Stimulated activated CD4-positive, alpha-beta T cell treated with anti-CD3 and anti-CD28 coated beads, Interleukin-2, amount 100 ng/mL, for 48 hours (primary cell): ENCODE results near the gene KIR3DL2.
"Not testable (repeated sequence)": the region's sequence is repeated elsewhere in the genome, so short reads cannot be mapped to it uniquely, and the experiment has no call there.

Experiments used
- DNase-seq, 2 donors: peaks; one replicate each; pipeline ENCODE4 v3.0.0-alpha.2; 2020

KIR3DL2 gene

DNA sequence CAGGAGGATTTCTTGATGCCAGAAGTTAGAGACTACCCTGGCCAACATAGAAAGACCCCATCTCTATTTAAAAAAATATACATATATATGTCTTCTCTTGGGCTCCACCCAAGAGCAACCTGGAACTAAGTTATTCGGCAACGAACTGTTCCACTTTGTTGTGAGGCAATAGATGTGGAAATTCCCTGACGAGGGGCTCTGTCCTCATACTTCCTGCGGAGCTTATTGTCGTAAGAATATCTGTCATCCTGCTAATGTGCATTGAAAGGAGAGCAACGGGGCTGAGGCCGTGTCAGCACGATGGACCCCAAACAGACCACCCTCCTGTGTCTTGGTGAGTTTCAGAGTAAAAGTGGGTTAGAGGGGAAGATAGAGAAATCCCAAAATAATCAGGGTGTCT is 23.7 kb downstream of the KIR3DL2 start, which contains the start of gene FCAR:
Gene FCAR (plus strand): TSS at position 246 of the 400 bp plus-strand sequence. CDS start 55 bp downstream, at position 301.
- DNase-seq: no peak

DNA sequence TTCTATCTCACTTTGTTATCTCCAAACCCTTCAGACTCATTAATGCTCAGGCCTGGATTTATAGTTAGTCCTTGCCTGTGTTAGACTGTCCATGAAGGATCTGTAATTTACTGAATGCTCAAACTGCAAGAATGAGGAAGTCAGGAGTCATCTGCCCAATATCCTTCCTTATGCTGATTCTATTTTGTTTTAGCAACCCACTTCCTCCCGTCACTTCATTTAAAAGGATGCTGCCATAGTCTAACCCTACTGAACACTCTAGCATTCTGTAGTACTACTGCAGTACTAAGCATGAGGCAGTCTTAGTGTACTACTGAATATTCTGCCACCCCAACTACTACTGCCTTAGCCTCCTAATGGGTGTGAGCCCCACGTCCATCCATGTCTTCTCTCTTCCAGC is 25.3 kb downstream of the KIR3DL2 start:
- no peak for DNase-seq

DNA sequence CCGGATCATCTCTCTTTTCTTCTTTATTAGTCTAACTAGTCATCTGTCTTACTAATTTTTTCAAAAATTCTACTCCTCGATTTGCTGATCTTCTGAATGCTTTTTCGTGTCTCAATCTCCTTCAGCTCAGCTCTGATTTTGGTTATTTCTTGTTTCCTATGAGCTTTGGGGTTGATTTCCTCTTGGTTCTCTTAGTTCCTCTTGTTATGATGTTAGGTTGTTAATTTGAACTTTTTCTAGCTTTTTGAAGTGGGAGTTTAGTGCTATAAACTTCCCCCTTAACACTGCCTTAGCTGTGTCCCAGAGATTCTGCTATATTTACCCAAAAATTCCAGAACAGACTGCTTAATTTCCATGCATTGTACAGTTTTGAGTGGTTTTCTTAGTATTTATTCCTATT is 27.2 kb downstream of the KIR3DL2 start:
- DNase-seq: no peak

DNA sequence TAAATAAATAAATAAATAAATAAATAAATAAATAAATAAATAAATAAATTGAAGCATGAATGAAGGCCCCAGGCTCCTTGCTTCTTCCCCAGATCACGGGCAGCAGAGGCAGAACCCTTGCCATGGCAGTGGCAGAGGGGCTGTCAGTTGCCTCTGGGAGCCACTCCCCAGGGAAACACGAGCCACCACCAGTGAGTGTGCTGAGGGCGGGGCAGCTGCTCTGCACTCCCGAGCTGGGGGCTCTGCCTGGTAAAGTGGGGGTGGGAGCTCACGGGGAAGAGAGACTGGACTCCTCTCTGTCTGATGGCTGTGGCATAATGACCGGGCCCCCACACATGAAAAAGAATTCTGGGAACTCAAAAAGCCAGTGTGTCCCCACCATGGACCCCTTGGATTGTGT is 31.6 kb downstream of the KIR3DL2 start:
- DNase-seq: no peak

DNA sequence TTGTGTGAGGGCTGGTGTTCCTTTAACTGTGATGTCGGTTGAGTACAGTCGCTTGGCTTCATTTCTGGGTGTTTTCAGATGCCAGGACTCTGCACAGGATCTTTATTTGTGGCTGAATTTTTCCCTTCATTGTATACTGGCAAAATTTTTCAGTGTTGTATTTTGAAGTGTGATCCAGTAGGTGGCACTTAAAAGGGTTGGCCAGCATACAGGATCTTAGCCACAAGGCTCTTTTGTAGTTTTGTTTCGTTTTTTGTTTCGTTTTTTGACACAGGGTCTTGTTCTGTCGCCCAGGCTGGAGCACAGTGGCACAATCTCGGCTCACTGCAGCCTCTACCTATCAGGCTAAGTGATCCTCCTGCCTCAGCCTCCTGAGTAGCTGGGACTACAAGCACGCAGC is 32.5 kb downstream of the KIR3DL2 start:
- DNase-seq: no peak

DNA sequence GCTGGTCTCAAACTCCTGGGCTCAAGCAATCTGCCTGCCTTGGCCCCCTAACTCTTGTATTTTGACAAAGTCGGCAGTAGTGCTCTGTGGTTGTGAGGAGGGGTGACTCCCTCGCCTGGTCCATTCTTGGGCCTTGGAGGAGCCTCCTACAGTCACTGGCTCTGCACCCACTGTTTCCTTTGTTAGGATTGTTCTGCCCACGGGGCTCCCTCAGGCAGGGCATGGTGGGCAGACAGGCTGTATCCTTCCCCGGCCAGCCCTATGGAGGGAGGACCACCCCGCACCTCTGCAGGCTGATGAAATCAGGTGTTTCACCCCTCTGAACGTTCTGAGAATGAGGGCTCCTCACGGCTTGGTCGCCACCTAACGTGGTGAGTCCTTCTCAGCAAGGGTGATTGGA is 33.0 kb downstream of the KIR3DL2 start:
- DNase-seq: no peak

DNA sequence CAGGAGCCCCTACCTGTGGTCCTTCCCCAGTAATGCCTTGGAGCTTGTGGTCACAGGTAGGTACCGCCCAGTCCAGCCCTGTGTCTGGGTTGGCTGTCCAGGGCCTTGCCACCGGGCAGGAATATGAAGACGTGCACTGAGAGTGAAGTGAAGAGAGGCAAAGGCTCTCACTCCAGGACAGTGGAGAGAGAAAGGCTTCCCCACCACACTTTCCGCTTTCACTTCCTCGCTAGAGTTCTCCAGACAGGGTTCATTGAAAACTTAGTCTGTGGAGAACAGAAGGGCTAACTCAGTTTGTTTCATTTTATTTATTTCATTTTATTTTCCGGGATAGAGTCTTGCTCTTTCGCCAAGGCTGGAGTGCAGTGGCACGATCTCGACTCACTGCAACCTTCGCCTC is 38.0 kb downstream of the KIR3DL2 start:
- DNase-seq: no peak

DNA sequence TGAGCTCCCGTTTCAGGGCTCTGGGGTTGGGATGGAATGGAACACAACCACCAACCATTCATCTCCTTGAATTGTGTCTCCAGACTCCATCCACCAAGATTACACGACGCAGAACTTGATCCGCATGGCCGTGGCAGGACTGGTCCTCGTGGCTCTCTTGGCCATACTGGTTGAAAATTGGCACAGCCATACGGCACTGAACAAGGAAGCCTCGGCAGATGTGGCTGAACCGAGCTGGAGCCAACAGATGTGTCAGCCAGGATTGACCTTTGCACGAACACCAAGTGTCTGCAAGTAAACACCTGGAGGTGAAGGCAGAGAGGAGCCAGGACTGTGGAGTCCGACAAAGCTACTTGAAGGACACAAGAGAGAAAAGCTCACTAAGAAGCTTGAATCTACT is 39.3 kb downstream of the KIR3DL2 start:
- no peak for DNase-seq

DNA sequence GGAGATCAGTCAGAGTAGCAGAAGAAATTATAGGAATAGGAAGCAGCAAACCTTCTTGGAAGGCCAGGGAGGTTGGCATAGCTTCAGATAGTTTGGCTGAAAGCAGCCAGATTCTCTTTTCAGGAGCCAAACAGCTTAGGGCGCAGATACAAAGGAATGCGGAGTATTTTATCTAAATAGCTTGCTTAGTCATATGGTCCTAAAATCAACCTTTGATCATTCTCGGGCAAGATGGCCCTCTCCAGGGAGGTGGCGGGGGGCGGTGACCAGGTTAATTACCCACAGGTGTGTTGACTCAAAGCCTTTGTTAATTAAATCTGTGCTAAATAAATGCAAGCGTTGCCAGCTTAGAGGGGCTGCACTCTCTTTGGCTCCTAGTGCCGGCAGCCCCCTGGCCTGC is 43.2 kb downstream of the KIR3DL2 start:
- no peak for DNase-seq

DNA sequence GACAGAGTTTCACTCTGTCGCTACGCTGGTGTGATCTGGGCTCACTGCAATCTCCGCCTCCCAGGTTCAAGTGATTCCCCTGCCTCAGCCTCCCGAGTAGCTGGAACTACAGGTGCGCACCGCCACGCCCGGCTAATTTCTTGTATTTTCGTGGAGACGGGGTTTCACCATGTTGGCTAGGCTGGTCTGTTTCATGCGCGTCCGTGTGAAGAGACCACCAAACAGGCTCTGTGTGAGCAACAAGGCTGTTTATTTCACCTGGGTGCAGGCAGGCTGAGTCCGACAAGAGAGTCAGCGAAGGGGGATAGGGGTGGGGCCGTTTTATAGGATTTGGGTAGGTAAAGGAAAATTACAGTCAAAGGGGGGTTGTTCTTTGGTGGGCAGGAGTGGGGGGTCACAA is 43.9 kb downstream of the KIR3DL2 start:
- DNase-seq: not testable (repeated sequence)

DNA sequence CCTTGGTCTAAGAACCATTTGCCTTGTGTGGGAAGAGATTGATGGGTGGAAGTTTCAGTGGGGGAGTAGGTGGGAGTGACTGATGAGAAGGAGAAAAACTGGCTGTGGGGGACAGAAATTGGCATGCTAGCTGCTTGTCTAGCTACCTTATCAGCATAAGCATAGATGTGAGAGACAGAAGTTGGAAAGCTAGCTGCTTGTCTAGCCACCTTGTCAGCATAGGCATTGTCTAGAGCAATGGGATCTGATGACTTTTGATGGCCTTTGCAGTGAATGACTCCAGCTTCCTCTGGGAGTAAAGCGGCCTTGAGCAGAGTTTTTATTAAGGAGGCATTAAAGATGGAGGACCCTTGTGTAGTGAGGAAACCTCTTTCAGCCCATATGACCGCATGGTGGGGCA is 45.8 kb downstream of the KIR3DL2 start:
- no peak for DNase-seq

DNA sequence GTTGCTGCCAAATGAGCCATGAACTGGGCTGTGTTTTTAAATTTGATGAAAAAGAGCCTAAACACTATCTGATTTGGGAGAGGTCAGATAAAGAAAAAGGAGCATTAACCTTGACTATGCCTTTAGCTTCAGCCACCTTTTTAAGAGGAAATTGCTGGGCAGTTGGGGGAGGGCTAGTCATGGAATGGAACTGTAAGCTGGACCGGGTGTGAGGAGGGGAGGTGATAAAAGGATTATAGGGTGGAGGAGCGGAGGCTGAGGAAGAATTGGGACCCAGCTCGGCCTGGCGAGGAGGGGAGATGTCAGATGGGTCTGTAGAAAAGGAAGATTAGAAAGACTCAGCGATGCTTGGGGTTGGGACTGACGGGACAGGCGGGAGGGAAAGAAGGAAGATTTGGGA is 48.4 kb downstream of the KIR3DL2 start:
- not testable (repeated sequence) for DNase-seq

DNA sequence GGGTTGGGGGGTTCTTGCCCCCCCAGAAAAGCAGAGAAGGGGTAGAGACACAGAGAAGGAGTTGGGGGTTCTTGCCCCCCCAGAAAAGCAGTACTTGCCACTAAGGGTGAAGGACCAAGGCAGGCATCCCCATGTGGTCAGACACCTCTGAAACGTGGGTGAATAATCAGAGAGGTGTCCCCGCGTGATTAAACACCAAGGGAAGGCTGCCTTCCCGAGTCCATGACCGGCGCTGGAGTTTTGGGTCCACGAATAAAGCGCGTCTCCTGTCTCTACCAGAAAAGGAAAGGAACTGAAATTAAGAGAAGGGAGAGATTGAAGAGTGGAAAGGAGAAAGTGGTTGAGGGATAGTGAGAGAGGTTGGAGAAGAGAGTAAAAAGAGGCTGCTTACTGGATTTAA is 49.4 kb downstream of the KIR3DL2 start:
- not testable (repeated sequence) for DNase-seq

DNA sequence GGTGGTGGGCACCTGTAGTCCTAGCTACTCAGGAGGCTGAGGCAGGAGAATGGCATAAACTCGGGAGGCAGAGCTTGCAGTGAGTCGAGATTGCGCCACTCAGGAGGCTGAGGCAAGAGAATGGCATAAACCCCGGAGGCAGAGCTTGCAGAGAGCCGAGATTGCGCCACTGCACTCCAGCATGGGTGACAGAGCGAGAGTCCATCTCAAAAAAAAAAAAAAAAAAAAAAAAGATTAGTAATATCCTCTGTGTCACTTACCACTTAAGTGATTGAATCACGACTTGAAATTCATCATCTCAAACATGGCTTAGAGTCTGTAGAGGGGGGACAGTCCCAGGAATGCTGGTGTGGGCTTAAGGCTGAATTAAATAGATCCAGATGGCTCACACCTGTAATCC is 50.9 kb downstream of the KIR3DL2 start:
- DNase-seq: not testable (repeated sequence)

DNA sequence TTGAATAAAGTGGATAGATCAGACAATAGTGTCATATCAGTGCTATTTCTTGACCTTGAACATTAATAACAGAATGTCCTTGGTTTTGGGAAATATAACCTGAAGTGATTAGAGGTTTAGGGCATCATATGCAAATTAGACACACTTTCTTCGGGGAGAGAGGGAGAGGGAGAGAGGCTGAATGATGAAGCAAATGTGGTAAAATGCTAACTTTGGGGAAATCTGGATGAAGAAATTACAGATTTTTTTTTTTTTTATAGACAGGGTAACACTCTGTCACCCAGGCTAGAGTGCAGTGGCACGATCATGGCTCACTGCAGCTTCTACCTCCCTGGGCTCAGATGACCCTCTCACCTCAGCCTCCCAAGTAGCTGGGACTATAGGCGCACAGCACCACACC is 51.8 kb downstream of the KIR3DL2 start:
- DNase-seq: no peak

DNA sequence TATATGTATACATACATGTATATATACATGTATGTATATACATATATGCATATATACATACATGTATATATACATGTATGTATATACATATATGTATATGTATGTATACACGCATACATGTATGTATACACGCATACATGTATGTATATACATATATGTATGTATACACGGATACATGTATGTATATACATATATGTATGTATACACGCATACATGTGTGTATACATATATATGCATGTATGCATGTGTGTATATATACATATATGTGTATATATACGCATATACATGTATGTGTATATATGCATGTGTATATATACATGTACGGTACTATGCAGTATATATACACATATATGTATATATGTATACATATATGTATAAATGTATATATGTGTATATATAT is 53.1 kb downstream of the KIR3DL2 start:
- DNase-seq: no peak

DNA sequence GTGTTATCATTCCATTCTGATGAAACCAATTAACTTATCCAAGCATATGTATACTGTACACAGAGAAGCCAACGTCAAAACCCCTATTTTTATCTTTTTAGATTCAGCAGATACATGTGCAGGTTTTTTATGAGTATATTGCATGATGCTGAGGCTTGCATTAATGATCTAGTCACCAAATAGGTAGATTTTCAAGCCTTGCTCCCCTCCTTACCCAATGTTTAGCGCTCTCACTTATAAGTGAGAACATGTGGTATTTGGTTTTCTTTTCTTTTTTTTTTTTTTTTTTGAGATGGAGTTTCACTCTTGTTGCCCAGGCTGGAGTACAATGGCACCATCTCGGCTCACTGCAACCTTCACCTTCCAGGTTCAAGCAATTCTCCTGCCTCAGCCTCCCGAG is 54.0 kb downstream of the KIR3DL2 start:
- DNase-seq: not testable (repeated sequence)

DNA sequence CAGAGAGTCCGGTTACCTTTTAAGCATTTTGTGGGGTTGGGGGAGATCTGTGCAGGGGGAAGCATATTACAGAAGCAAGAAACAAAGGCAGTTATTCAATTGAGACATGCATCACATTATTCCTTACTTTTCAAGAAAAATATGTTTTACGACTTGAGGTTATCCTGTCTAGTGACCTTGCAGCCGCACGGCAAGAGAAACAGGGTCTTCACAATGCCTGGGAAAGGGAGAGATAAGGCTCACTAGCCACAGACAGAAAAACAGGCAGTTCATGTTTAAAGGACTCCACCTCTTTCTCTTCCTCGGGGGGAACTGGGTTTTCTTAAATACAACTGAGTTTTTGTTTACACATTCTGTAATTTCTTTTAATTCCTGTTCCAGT is 55.2 kb downstream of the KIR3DL2 start:
- no peak for DNase-seq

DNA sequence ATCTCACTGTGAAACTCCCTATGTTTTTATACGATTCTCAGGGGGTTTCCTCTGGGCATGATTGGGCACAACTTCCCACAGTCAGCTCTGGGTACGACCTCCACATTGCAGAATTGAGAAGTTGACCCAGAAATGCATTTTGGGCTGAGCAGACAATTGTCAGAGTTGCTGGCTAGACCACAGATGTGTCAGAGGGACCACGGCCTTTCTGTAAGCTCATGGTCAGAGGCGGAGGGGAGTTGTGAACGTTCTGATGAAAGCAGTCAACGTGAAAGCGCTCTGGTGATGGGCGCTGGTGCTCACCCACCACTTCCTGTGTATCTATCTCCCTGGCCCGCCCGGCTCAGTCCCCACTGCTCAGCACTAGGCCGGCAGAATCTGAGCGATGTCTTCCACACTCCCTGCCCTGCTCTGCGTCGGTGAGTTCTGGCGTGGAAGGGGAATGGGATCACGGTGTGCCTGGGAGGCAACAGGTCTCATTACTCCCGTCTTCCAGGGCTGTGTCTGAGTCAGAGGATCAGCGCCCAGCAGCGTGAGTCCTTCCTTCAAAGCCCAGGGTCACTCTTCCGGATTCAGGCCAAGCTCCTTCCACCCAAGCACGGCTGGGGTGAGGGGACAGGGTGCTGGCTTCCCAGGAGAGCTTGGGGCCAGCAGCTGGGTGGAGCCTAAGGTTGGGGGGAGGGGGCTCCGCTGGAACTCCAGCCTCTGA is 55.7 kb downstream of the KIR3DL2 start, which contains the start of gene NCR1:
Gene NCR1 (plus strand): TSS at position 346 of the 709 bp plus-strand sequence. CDS start 40 bp downstream, at position 386.
- DNase-seq: no peak

DNA sequence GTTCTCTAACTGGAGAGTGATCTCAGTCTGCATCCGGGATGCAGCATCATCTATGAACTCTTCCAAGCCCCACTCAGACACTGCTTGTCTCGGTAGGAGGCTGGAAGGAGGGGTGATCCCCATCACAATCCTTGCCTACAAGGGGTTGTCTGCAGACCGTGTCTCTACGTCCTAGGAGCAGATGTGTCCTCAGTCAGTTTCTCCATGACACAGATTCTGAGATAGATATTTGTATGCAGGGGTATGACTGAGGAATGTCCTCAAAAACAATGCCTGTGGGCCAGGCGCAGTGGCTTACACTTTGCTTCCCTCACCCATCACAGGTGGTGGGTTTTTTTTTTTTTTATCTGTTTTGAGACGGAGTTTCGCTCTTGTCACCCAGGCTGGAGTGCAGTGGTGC is 56.6 kb downstream of the KIR3DL2 start:
- no peak for DNase-seq

DNA sequence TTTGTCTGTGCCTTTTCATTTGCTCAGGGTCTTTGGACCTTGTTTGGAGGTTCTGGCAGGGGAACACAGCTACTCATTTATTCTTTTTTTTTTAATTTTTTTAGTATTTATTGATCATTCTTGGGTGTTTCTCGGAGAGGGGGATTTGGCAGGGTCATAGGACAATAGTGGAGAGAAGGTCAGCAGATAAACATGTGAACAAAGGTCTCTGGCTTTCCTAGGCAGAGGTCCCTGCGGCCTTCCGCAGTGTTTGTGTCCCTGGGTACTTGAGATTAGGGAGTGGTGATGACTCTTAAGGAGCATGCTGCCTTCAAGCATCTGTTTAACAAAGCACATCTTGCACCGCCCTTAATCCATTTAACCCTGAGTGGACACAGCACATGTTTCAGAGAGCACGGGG is 57.7 kb downstream of the KIR3DL2 start:
- not testable (repeated sequence) for DNase-seq
